NCI-H1694 treated with DMSO at 0.1 percent for 48 hours (cell line): ENCODE data around the gene ARHGAP15.

Experiments used
- DNase-seq: peaks from one replicate; lab custom pipeline; 2025; lab: John Stamatoyannopoulos, UW

Gene ARHGAP15

DNA sequence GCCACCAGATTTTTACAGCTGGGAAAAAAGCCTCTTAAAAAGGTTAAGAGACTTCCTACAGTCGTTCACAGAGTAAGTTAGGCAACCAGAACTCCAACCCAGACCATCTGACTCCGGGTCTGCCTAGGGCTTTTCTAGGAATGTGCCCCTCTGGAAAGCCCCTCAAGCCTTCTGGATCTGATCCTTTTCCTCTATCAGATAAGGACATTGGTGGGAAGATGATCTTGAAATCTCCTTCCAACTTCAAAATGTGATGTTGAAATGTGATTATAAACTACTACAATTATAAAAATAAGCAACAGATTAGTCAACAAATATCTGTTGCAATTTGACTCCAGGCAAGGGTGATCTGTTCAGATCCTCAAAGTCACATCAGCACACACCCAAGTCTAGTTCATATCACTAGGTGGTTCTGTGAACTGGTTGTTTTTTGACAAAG is 270.4 kb downstream of the ARHGAP15 start:
- no peak for DNase-seq

DNA sequence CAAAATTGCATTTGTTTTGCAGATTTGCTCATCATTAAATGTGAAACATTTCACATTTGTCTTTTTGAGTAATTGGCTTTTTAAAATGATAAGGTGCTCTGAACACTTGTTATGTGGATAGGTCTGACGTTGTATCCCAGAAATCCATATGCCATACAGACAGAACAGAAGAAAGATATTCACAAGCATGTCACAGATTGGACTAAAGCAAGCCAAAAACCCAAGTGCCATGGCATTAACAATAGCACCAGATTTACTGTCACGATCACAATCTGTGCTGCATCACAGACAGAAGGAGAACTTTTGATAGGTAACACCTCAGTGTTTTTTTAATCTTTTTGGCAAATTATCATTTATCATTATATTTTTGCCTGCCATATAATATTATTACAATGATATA is 272.6 kb downstream of the ARHGAP15 start:
- DNase-seq, result peak; percentile 36

DNA sequence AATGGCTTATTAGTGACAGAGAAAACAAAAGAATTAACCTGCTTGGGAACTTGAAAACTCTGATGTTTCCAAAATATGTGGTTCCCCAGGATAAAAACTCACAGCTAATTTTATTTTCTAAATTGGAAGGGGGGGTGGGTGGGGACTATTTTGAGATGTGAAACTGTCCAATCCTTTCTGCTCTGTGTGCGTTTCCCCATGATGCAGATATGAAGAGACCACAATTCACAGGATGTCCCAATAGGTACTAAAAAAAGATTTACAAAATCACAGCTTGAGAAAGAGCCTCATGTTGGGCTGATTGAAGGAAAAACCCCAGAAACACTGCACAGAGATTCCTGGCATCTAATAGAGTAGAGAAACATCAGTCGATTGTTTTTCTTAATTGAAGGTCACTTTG is 273.2 kb downstream of the ARHGAP15 start:
- no peak for DNase-seq

DNA sequence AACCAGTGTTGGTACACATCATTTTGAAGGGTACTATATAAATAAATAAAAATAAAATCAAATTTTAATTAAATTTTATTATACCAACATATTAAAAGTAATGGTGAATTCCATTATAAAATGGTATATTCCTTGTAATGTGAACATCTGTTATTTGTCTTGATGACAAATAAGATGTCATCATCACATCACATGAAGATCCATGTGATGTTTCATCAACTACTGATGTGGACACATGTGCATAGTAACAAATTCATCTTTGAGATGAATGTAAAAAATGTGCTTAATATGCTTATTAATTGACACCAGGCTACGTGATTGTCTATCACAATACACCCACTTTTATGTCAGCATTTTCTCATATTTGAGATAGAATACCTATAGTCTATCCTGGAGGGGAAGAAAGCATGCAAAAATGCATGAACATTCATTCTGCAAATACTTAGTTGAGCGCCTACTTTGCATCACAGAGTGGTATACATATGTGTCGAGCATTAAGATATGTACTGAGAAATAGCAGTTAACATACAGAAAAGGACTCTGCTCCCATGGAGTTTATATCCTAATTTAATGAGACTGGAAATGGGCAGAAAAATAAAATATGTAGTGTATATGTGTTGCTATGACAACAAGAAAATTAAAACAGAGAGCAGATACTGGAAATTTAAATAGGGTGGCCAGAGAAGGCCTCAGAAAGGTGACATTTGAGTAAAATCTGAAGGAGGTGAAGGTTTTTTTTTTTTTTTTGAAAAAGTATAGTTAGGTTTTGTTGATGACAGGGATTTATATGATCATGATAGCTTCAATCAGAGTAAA is 281.1 kb downstream of the ARHGAP15 start:
- DNase-seq, result no peak

DNA sequence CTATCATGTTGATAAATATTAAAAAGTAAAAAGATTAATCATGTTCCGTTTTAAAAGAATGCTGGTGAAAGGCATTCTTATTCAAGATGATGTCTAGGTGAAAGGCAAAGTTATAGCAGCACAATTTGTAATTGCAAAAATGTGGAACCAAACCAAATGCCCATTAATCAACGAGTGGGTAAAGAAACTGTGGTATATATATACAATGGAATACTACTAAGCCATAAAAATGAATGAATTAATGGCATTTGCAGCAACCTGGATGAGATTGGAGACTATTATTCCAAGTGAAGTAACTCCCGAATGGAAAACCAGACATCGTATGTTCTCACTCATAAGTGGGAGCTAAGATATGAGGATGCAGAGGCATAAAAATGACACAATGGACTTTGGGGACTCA is 286.4 kb downstream of the ARHGAP15 start:
- no peak for DNase-seq

DNA sequence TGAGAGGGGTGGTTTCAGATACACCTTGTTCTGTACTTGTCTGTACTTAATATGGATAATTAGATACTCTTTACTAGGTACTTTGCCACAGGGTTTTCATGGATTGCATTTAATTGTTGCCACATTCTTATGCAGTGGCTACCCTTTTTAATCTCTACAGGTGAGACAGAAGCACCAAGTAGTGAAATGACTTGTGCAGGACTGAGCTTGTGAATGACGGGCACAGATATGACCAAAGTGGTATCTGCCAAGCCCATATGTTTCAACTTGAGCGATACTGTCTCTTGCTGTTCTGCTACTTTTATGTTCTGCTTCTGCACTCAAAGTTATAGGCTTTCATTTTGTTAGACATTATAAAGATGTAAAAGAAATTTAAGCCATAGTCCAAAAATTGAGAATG is 288.2 kb downstream of the ARHGAP15 start:
- DNase-seq, result no peak

DNA sequence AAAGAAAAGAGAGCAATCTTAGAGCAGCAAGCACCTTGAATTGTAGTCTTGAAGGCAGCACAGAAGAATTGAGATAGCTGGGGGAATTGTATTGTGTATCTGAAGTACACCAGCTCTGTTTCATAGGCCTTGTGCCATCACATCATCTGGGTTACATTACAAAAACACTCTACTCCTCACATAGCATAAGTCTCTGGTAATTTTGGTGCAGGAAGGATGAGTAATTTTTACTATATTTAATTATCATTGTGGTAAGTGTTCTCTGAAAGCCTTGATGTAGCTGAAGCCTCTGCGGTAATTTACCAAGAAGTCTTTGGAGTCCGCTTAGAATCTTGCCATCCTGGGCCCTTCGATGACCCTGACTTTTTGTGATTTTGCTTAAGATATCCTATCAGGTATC is 291.1 kb downstream of the ARHGAP15 start:
- no peak for DNase-seq

DNA sequence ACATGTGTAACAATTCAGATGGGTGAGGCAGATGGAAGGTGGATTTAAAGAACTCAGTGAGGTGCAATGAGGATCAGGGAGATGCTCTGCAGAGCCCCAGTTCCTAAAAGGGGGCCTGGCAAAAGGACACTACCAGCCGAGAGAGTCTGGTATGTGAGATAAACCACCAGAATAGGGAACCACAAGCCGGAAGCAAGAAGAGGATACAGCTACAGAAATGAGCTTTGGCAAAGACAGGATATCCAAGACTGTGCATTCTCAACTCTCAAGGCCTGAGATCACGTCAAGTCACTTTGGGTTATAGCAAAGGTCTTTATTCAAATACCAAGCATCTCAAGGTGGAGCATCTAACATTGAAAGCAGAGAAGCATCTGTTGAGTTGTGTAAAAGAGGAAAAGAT is 293.5 kb downstream of the ARHGAP15 start:
- no peak for DNase-seq

DNA sequence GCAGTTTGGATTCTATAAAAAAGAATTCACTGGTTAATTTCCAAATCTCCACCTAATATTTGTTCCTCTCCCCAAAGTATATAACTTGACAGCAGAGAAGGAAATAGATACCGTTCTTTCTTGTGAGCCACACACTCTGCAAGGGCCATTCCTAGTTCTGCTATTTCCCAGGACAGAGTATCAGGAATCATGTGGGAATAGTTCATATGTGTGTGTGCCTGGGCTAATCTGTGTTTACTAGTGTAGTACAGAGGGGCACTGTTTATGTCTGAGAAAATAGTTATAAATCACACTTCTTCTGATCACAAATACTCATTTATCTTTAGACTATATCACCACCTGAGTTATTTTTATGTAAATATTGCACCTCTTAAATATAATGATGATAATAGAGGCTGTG is 296.7 kb downstream of the ARHGAP15 start:
- DNase-seq, result no peak

DNA sequence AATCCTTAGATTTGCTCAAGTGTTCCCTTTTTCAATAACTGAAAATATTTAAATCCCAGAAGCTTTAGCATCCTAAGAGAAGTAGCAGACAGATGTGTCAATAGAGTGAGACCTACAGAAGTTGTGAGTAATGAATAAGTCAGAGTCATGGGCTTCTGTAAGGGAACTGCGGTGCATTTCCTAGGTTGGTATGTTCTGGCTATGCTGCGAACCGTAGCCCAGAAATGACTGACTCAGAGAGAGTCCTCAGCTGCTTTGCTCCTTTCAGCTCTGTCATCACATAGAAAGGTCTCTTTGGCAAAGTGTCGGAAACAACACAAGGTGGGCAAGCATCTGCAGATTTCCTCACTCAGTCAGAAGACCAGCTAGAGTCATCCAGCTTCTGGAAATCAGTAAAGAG is 297.1 kb downstream of the ARHGAP15 start:
- no peak for DNase-seq

DNA sequence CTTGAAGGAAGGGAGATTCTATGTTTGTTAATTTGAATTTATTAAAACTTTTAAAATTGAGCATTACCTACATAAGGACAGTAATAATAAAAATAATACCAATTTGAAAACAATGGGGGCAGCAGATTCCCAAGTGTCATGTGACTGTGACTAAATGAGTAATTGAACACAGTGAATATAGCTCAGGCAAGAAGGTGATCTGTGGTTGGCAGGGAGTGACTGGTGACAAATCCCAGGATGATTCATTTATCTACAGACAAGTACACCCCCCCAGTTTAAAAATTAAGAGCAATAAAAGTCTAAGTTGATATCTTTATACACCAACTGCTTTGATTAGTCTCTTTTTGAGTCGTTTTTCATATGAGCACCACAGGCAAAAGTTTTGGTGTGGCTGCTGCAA is 299.5 kb downstream of the ARHGAP15 start:
- DNase-seq, result no peak

DNA sequence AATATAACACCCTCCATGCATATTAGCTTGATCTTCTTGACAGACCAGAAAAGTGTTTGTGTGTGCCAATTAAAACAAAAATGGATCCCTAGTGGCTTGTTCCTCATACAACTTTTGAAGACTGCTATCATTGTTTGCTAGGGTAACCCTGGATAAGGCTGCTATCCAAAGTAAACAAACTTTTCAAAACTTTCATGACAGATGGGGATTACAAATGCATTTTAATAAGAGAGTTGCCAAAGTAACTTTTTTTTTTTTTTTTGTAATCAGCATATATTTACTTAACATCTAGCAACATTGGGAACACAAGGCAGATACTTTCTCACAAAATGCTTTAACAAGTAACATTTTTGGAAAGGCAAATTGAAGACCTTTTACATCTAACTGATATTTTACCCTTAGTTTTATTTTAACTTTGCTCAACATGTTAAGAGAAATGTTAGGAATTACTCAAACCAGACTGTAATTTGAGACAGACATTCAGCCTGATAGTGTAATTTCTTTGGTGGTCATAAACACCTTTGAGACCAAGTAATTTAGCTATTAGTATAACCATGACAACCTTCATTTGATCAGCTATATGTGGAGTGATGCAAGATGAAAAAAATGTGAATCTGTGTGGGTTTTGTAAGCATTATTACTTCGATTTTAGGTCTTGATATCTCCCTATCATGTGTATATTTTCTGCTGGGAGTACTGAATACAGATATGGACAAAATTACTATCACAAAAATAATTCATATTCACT is 300.9 kb downstream of the ARHGAP15 start:
- DNase-seq, result no peak

DNA sequence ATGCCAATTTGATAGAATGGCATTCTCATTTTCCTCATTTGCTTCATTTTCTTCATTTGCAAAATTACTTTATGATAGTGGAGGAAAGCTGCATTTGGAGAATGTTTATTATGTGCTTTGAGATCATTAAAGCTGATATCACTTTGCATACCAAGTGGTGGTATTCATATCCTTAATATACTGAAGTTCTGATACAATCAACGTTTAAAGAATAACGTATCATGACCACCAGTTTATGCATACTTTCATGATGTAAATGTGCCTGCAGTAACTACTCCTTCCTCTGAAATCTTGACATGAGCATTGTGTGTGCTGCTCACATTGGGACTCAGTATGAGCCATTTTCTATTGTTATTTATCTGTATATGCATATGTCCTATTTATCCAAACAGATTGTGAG is 302.1 kb downstream of the ARHGAP15 start:
- no peak for DNase-seq

DNA sequence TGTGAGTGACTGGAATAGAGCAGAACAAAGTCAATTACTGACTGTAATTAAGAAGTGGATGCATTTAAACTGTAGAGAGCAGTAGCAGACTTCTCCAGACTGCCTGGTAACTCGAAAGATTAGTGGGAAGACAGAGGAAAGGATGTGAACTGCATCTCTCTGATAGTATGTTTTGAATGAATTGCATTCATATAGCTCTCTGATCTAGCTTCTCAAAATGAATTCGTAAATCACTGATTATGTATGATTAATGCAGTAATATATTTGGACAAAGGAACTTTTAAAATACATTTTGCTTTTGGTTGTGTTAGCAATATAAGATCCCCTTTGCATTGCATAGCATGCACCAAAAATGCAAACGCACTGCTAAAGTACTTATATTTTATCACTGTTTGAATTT is 304.0 kb downstream of the ARHGAP15 start:
- DNase-seq, result no peak

DNA sequence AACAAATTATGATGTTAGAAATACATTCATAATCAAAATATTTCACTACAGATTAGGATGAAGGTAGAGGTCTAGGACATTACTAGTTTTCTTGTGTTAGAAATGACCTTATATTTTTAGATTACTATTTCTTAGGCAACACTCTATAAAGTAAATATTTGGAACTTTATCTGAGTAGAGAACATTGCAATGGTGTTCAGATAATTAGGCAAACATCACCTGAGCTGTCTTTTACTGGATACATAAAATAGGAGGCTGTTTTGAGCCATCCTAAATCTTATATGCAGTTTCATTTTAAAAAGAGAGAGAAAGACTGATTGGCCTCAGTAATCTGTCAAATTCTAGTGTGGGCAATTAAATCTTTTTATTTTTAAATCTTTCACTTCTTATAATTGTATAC is 304.6 kb downstream of the ARHGAP15 start:
- DNase-seq, result no peak

DNA sequence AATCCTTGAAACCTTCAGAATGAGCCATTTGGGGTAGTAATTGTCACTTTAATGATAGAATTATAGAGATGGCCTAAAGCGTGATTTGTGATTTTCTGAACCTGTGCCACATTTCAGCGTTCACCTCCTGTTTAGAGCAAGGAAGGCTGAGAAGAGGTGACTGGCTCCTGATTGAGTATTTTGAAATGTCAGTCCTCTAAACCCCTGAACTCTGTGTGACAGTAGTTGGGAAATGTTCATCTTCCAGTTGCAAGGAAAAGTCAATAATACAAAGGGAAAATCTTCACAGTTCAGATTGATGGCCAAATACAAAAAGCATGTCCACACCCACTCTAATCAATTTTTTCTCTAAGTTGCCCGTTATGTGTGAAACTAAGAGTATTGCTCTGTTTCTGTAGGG is 305.2 kb downstream of the ARHGAP15 start:
- DNase-seq, result no peak

DNA sequence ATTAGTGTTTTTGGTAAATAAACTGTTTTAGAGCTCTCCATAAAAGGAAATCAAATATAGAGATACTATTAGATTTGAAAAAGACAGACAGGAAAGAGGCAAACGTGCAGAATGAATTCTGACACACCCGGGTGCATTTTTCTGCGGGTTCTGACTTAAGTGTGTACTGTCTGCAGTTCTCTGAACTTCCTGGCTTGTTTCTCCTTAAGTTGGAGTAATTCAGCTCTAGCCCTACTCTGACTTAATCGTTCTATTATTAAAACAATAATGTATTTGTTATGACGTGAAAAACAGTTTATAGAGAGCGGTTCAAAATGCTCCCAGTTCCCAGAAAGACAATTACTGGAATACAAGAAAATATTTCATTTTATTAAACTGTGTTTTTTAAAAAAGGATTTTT is 305.9 kb downstream of the ARHGAP15 start:
- no peak for DNase-seq

DNA sequence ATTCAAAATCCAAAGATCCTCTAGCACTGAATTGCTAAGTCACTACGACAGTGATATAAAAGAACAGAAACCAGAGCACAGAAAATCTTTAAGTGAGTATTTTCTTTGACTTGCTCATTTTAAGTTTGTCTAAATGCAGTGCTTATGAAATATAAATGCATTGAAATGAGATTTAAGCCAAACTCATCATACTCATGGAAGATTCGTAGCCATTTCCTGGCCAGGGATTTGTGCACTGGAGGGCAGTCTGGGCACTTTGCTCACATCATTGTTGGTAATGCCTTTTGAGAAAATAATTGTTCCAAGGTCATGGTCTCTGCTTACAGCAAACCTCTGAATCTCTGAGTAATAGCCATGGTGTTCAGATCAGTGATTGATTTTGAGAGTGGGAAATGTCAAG is 307.7 kb downstream of the ARHGAP15 start:
- no peak for DNase-seq

DNA sequence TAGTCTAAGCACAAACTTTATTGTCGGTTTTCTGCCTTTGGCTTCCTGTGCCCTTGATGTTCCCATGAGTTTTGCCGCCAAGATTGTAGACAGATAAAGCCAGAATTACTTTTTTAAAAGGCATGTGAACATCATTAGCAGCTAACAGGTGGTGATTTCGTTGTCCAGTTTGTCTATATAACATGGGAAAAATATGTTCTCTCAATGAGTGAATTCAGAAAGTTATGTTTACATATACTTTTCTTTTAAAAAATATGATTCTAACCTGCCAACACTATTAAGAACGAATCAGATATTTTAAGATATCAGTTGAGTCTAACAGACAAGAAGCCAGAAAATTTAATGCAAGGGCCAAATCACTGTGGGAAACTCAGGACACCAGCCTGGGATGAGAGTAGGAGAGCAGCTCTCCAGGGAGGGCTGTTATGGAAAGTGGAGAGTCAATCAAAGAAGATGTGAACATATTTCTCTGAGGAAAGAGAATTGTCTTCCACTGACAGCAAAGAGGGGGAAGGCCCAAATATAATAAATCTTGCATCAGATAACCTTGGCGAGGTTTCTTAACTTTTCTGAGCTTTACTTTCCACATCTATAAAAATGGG is 311.3 kb downstream of the ARHGAP15 start:
- DNase-seq, result no peak

DNA sequence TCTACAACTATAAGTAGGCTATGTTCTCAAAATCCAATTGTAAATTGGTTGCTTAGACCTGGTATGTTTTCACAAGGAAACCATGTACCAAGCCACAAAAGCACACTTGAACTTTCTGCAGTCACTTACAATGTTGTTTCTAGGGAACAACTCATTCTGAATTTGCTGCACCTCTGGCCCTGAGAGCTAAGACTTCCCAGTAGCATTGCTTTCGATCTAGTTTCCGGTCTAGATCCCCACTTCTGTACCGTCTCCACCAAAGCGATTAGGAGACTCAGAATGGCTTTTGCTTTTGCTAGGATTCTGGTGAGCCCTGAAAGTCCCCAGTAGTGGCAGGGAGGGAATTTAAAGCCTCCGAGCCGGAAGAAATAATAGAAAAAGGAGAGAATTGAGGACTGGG is 313.0 kb downstream of the ARHGAP15 start:
- DNase-seq, result no peak

DNA sequence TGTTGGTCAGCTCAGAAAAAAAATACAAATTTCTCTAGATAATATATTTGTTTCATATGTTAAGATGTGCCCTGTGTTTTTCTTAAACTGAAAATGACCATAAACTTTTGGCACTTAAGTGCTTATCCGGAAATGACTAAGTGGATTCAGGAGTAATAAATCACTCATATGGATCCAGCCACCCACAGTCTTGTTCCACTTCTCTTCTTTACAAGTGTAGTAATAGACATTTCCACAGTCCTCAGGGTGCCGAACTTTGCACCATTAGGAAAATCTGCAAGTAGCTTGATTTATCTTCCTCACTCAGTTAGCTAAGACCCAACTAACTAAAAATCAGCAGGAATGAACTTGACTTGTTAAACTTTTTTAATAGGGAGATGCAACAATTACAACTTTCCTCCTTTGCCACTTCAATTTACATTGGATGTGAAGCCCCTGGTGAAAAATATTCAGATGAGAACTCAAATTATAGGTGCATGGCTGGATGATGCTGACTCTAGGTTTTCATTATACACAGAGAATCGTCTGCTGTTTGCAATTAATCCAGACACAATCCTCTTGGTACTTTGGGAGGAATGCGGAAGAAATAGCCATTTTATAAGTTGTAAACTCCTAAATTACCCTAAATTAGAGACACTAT is 322.5 kb downstream of the ARHGAP15 start:
- no peak for DNase-seq

DNA sequence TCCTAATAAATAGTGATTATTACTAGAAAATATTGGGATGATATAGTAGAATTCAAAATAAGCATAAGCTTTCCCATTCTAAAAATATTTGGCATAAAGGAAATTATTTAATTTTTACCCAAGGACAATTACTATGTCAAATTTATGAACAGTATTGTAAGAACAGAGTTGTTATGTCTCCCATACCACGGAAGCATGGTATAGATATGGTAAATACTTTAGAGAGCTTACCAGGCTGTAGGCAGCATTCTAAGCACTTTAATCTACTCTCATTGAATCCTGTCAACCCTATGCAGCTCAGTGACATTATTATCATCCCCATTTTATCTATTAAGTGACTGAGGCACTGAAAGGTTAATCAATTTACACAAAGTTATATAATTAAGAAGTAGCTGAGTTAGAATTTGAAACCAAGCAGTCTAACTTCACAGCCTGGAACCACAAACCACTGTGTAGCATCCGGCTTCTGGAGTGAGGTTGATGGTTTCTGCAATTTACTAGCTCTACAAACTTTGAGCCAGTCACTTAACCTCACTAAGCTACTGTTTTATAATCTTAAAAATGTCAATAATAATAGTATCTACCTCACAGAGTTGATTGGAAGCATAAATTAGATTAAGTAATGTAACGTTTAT is 323.7 kb downstream of the ARHGAP15 start:
- no peak for DNase-seq
